Measurements from ENCODE around the gene ATG4D.
"Not testable (repeated sequence)": the region's sequence is repeated elsewhere in the genome, so short reads cannot be mapped to it uniquely, and the experiment has no call there.

Gene ATG4D

GRCh38 chr19:10553087-10553667 lies 9.5 kb downstream of the ATG4D start:
- DNase-seq = no peak

DNA sequence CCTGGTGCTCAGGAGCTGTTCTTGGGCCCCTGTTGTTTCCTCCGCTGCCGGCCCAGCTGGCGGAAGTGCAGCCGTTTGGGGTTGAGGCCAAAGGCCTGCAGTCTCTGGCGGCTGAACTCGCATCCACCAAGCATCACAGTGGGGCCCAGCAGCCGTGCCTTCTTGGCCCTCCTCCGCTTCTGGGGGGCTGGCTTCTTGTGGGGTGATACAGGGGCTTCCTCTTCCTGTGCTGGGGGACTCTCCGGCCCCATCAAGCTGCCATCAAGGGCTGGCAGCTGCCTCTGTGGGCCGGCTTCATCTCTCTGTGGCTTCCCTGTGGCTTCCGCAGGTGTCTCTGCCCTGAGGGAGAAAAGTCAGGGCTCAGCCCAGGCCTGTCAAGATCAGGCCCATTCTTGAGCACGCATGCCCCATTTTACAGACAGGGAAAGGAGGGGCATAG lies 10.3 kb downstream of the ATG4D start:
- DNase-seq = no peak

GRCh38 chr19:10554760-10555609 lies 11.3 kb downstream of the ATG4D start:
- DNase-seq = no peak

DNA sequence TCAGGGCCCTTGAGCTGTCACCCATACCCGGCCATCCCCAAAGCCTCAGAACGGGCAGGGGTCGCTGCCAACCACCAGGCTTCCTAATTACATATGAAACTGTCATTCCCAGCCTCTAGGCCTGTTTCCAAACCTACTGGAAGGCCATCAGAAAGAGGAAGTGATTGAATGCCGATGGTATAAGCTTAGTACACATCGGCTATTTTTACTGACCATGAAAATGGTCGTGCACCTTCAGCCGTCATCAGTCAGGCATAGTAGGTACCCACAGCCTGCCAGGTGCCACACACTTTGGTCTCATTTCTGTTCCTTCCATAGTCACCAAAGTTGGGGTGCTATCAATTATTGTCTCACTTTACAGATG lies 11.9 kb downstream of the ATG4D start:
- DNase-seq = no peak

- no peak for DNase-seq
Observed at GRCh38 chr19:10557603-10558197, 14.0 kb downstream of the ATG4D start.

DNA sequence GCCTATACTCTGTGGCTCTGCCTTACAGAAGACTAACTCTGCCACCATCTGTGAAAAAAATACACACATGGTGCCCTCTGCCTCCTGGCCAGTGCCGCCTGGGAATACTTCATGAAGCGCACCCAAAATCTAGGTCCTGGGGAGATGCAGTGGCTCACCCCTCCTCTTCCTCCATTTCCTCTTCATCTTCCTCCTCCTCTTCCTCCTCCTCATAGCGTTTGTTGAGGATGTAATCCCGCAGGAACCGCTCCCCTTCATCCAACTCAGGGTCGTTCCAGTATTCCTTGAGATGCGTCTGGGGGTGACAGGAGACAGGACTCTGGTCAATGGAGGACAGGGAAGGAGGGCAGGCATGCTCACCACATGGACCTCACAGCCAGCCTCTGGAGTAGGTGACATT lies 16.4 kb downstream of the ATG4D start:
- no peak for DNase-seq

GRCh38 chr19:10562609-10563008 lies 18.9 kb downstream of the ATG4D start:
- no peak for DNase-seq

DNA sequence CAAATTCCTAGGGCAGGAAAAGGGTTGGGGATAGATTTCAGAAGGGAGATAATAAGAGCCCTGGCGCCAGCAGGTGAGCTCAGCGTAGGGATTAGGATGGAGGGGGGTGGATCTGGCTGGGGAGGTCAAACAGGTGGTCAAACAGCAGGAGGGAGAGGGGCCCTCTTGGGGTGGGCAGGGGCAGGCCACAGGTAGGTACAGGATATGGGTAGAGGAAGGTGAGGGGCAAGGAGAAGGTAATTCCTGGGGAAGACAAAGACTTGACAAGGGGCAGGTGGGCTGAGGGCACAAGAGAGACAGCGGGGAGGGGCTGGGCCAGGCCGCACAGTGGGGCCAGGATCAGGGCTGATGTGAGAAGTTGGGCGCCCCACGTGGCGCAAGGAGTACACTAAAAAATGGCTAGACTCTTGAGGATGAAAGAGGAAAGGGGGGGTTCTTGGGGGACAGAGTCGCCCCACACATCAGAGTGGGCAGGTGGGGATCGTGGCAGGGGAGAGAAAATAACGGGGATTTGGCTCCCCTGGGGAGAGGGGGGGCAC lies 21.4 kb downstream of the ATG4D start:
- DNase-seq = peak; percentile 34

DNA sequence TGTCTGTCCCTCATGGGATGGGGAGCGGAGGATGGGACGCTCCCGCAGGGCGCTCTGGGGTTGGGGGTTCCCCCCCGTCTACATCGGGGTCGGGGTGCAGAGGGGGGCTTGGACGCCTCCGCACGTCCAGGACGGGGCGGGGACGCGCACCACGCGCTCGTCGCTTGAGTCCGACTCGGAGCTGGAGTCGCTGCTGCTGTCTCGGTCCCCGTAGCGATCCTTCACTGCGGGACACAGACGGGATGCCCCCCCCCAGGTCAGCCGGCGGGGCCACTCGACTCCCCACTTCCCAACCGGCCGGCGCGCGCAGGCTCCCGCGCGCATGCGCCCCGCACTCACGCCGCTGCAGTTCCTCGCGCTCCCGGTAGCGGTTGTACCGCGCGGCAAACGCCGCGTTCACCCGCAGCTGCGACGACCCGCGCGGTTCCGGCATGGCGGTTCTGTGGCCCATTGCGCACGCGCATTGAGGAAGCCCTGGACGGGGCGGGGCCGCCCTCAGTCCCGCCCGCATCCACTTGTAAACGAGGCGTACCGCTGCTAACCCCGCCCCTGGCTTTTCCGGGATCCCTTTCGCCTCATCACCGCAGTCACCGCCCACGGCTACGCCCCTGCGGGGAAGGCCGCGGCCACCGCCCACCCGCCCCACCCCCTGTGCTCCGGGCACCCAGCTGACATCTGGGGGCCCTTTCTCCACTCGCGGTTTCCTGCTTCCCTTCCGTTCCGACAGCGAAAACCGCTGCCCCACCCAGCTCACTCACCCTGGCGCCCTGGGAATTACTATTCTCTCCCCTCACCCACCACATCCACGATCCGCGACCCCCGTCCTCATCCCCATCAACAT lies 22.1 kb downstream of the ATG4D start, which contains the start of gene KRI1:
Gene KRI1, minus strand, starts transcription at position 444 of the 841 bp plus-strand sequence. Its CDS starts 11 bp downstream, at position 433.
- DNase-seq = peak; percentile 96

- no peak for DNase-seq
Observed at GRCh38 chr19:10566408-10566657, 22.6 kb downstream of the ATG4D start.

DNA sequence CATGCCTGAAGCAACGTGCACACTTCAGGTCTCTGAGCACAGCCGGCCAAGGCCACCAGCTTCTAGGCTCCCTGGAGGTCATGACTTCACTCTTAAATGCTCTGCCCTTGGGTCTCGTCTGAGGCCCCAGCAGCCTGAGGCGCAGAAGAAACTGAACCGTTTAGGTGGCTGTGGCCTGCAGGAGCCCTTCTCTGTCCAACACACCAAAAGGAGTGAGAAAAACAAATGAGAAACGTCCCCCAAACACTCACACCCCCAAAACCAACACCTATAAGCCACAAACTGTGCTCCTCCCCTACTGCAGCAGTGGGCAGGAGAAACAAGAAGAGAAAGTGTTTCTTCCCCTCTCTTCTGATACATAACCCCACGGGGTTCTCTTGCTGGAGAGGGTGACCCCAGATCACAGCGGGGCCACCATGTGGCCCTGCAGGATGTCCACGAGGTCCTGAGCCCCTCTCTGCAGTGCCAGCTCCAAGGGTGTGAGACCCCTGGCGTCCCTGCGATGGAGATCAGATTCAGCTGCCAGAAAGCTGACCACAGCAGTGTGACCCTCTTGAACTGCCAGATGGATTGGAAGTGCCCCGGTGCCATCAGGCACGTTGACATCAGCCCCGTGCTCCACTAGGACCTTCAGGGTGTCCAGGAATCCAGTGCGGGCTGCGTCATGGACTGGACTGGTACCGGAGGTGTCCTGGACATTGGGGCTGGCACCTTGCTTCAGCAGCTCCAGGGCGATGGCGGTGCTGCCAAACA lies 23.1 kb downstream of the ATG4D start:
- no peak for DNase-seq

DNA sequence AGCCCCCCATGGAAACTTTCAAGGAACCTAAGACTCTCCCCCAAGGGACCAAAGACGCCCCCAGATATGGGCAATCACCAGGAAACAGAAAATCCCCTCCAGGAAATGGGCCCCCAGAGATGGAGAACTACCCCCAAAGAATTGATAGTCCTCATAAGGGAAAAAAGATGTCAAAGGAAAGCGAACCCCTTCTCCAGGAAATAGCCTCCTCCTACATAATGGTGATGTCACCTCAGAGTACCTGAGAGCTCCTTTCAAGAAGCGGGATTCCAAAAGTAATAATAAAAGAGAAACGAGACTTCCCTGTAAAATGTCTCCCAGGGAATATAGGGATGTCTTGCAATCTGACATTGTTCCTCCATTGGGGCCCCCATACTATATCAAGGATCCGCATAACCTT lies 24.0 kb downstream of the ATG4D start:
- DNase-seq = no peak

DNA sequence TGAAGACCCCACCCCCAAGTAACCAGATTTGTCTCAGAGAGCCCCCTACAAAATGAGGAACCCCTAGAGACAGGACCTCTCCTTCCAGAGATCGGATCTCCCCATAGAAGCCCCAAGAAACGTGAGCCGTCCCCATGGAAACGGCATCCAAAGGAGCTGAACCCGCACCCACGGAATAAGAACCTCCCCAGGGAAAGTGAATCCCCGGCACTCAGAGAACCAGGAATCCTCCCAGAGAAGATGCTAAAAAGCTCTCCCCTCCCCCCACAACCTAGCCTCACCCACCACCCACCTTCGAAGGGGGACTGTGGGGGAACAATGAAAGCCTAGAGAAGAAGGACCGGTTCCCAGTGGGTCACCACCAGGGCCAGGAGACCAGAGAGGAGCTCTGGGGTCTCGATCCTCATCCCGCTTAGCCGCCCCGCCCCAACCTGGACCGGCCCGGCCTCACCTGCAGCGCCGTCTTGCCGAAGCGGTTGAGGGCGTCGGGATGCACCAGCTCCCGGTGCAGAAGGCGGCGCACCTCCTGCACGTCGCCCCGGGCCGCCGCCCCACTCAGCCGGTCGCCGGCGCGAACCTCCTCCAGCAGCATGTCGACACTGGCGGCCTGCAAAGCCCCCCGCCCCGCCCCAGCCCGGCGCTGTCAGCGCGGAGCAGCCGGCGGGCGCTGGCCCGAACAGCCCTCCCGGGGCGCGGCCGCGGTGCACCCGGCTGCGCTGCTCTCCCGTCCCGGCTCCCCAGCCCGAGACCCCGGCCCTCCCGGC lies 24.5 kb downstream of the ATG4D start:
- peak; percentile 45 for DNase-seq

- peak; percentile 99 for DNase-seq
Observed at GRCh38 chr19:10568826-10569651, 25.3 kb downstream of the ATG4D start, which contains the start of gene CDKN2D. TSS of gene CDKN2D (minus strand) at chr19:10568979. CDS start at chr19:10568653, 326 bp downstream.

GRCh38 chr19:10573793-10574192 lies 30.1 kb downstream of the ATG4D start:
- not testable (repeated sequence) for DNase-seq

GRCh38 chr19:10574462-10574861 lies 30.8 kb downstream of the ATG4D start:
- no peak for DNase-seq

- DNase-seq = no peak
Observed at GRCh38 chr19:10575011-10575716, 31.5 kb downstream of the ATG4D start.

DNA sequence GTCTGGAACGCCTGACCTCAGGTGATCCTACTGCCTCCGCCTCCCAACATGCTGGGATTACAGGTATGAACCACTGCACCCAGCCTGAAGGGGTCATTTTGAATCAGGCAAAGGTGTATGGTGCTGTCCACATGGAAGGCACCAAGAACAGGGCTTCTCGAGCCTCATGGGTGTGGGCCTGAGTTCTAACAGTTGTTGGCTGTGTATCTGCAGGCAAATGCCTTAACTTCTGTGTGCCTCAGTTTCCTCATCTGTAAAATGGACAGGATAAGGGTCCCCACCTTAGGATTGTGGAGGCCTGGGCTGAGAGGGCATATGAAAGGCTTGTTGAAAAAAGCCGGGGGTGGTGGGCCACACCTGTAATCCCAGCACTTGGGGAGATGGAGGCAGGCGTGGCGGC lies 34.2 kb downstream of the ATG4D start:
- no peak for DNase-seq

DNA sequence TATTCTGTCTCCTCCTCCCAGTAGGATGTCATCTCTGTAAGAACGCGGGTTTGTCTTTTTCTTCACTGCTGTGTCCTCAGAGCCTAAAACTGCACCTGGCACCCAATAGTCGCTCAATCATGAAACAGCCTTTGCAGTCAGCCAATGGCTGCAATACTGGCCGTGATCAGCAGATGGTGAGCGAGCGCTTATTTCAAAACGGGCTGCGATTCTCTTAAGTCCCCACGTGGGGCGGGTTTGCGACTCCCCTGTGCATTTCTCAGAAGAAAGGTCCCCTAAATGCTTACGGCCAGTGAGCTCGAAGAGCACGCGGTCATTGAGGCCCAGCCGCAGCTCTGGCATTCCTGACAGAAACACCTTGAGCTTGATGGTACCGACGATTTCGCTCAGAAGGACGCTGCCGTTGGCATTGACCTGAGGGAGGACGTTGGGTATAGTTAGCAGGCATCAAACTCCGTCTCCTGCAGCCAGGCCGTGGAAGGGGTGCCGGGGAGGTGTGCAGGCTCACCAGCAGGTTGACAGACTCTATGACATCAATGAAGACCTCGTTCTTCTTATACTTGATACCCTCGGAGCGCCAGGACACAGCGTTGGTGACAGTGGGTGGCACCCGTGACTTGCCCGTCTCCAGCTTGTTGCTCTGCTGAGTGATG lies 37.4 kb downstream of the ATG4D start:
- no peak for DNase-seq
